IMR-90 (cell line): ENCODE results near the gene SCGB1A1. TPM values are rescaled to one million over a fixed set of nuclear protein-coding genes. Genes with fewer than 3 reads are reported as not detected.

Experiments used
- ATAC-seq: fragments of 200-7000 bp; cut with Tn5 transposase; 2 replicates; pipeline ENCODE4 v1.9.1; 2020; ENCODE audit warnings: low read depth, mild to moderate bottlenecking, moderate library complexity
- BruUV-seq: library from RNA; stranded (reverse); fragments of 400-500 nt; replicated peaks from 2 replicates; lab custom pipeline; 2021; lab: Mats Ljungman, UMichigan
- CTCF ChIA-PET: fragments of 300-600 bp; formaldehyde crosslinking; extraction: SDS; loops from one replicate; lab custom pipeline; 2021; ENCODE audit warnings: antibody characterized with exemption; lab: Yijun Ruan, JAX
- POLR2A ChIA-PET: fragments of 300-600 bp; sonication (Branson Sonifier 250); formaldehyde crosslinking; loops from one replicate; lab custom pipeline; 2022; ENCODE audit warnings: antibody characterized with exemption; ENCODE audit not compliant: unreplicated experiment; lab: Charles Lee
- DNase-seq: peaks from one replicate; pipeline ENCODE4 v3.0.0; 2013
- H2AFZ ChIP-seq: replicated peaks from 2 replicates; pipeline ENCODE3; 2013; ENCODE audit warnings: low read length, mild to moderate bottlenecking; ENCODE audit not compliant: poor library complexity
- H2AK5ac ChIP-seq: 2 replicates; pipeline ENCODE4 v1.6.1; 2013; ENCODE audit warnings: low read depth, low read length, inconsistent platforms
- H2AK9ac ChIP-seq: replicated peaks from 2 replicates; pipeline ENCODE3; 2013; ENCODE audit warnings: mild to moderate bottlenecking, low read depth, low read length, moderate library complexity; ENCODE audit not compliant: poor library complexity
- H2BK120ac ChIP-seq: 2 replicates; pipeline ENCODE4 v1.6.1; 2013; ENCODE audit warnings: low read depth, low read length, inconsistent platforms
- H2BK15ac ChIP-seq: 3 replicates; pipeline ENCODE4 v1.6.1; 2013; ENCODE audit warnings: low read depth, low read length, inconsistent platforms
- H2BK20ac ChIP-seq: 2 replicates; pipeline ENCODE4 v1.6.1; 2013; ENCODE audit warnings: low read depth, mild to moderate bottlenecking, inconsistent platforms, low read length, moderate library complexity
- H2BK5ac ChIP-seq: 2 replicates; pipeline ENCODE4 v1.6.1; 2013; ENCODE audit warnings: mild to moderate bottlenecking, low read depth, low read length, inconsistent platforms; ENCODE audit not compliant: poor library complexity, severe bottlenecking
- H3K14ac ChIP-seq: replicated peaks from 2 replicates; pipeline ENCODE4 v1.6.1; 2013; ENCODE audit warnings: low read depth, low read length, inconsistent platforms
- H3K18ac ChIP-seq: 2 replicates; pipeline ENCODE4 v1.6.1; 2013; ENCODE audit warnings: low read depth, low read length, control low read depth
- H3K23ac ChIP-seq: 2 replicates; pipeline ENCODE4 v1.6.1; 2013; ENCODE audit warnings: low read depth, low read length, inconsistent platforms
- H3K27ac ChIP-seq: 2 replicates; pipeline ENCODE4 v1.5.1; 2013; ENCODE audit warnings: mild to moderate bottlenecking, control low read depth, low read length; ENCODE audit not compliant: insufficient read depth
- H3K27me3 ChIP-seq: 2 replicates; pipeline ENCODE4 v1.6.1; 2013; ENCODE audit warnings: low read length; ENCODE audit not compliant: control insufficient read depth, insufficient read depth
- H3K36me3 ChIP-seq: 2 replicates; pipeline ENCODE4 v1.6.1; 2013; ENCODE audit warnings: low read length, mixed read lengths; ENCODE audit not compliant: control insufficient read depth, insufficient read depth
- H3K4ac ChIP-seq: 2 replicates; pipeline ENCODE4 v1.6.1; 2013; ENCODE audit warnings: low read depth, low read length, inconsistent platforms
- H3K4me1 ChIP-seq: 2 replicates; pipeline ENCODE4 v1.6.1; 2013; ENCODE audit warnings: low read length, mixed read lengths; ENCODE audit not compliant: control insufficient read depth, insufficient read depth
- H3K4me2 ChIP-seq: 2 replicates; pipeline ENCODE4 v1.6.1; 2013; ENCODE audit warnings: low read depth, mild to moderate bottlenecking, control low read depth, low read length, moderate library complexity
- H3K4me3 ChIP-seq: 2 replicates; pipeline ENCODE4 v1.5.1; 2013; ENCODE audit warnings: low read depth, mild to moderate bottlenecking, control low read depth, low read length, moderate library complexity; ENCODE audit not compliant: insufficient read depth
- H3K56ac ChIP-seq: 2 replicates; pipeline ENCODE4 v1.6.1; 2013; ENCODE audit warnings: low read length, inconsistent platforms; ENCODE audit not compliant: insufficient read depth; ENCODE audit errors: extremely low read depth
- H3K79me1 ChIP-seq, 2 experiments: 2 replicates each; pipeline ENCODE4 v1.6.1; 2013; ENCODE audit warnings: low read length in 2 of 2, inconsistent platforms in 1 of 2, low read depth in 1 of 2
- H3K9ac ChIP-seq: 2 replicates; pipeline ENCODE4 v1.6.1; 2013; ENCODE audit warnings: low read depth, low read length, control low read depth
- H3K9me1 ChIP-seq: 2 replicates; pipeline ENCODE4 v1.6.1; 2013; ENCODE audit warnings: low read length, inconsistent platforms; ENCODE audit not compliant: insufficient read depth
- H3K9me3 ChIP-seq: 2 replicates; pipeline ENCODE4 v1.6.1; 2013; ENCODE audit warnings: low read length; ENCODE audit not compliant: control insufficient read depth, insufficient read depth
- H4K20me1 ChIP-seq: 2 replicates; pipeline ENCODE4 v1.6.1; 2013; ENCODE audit warnings: low read length, inconsistent platforms; ENCODE audit not compliant: insufficient read depth
- H4K5ac ChIP-seq: 2 replicates; pipeline ENCODE4 v1.6.1; 2013; ENCODE audit warnings: mild to moderate bottlenecking, low read depth, low read length, control low read depth
- H4K8ac ChIP-seq, 2 experiments: 2 replicates each; pipeline ENCODE4 v1.6.1; 2013; ENCODE audit warnings: low read depth in 2 of 2, low read length in 2 of 2, control low read depth in 1 of 2, inconsistent platforms in 1 of 2
- H4K91ac ChIP-seq: 2 replicates; pipeline ENCODE4 v1.6.1; 2013; ENCODE audit warnings: low read depth, low read length, inconsistent platforms; ENCODE audit not compliant: insufficient read depth
- CEBPB ChIP-seq: IDR thresholded peaks from 2 replicates; pipeline ENCODE4 v1.6.1; 2012; ENCODE audit warnings: low read depth, low read length, improper control_type of control experiment
- CHD1 ChIP-seq: IDR thresholded peaks from 2 replicates; pipeline ENCODE4 v1.6.1; 2012; ENCODE audit warnings: low read depth, low read length, improper control_type of control experiment
- FOS ChIP-seq: fragments of 150-350 bp; IDR thresholded peaks from 2 replicates; pipeline ENCODE4 v1.6.1; 2016; ENCODE audit warnings: low read depth, low read length
- MAZ ChIP-seq: IDR thresholded peaks from 2 replicates; pipeline ENCODE4 v1.6.1; 2012; ENCODE audit warnings: low read depth, mild to moderate bottlenecking, low read length, improper control_type of control experiment, moderate library complexity, borderline replicate concordance
- MXI1 ChIP-seq: IDR thresholded peaks from 2 replicates; pipeline ENCODE4 v1.6.1; 2012; ENCODE audit warnings: low read depth, mild to moderate bottlenecking, low read length, moderate library complexity, borderline replicate concordance
- NFE2L2 ChIP-seq: fragments of 150-350 bp; IDR thresholded peaks from 2 replicates; pipeline ENCODE4 v1.6.1; 2016; ENCODE audit warnings: low read depth, mild to moderate bottlenecking, low read length
- RFX5 ChIP-seq: IDR thresholded peaks from 2 replicates; pipeline ENCODE4 v1.8.0; 2012; ENCODE audit warnings: low read depth, mild to moderate bottlenecking, low read length, moderate library complexity
- SMC3 ChIP-seq: fragments of 150-350 bp; IDR thresholded peaks from 2 replicates; pipeline ENCODE4 v1.6.1; 2016; ENCODE audit warnings: low read depth, mild to moderate bottlenecking, antibody characterized with exemption, low read length, moderate library complexity
- WGBS, 2 experiments: methylation state at CpG; one replicate each; pipeline versions ENCODE4 v1.1.5 to v1.1.7; 2013; ENCODE audit warnings: missing lambda C conversion rate in 2 of 2; ENCODE audit not compliant: insufficient read length in 1 of 2; ENCODE audit errors: extremely low coverage in 2 of 2; 5-methylcytosine and 5-hydroxymethylcytosine counted together
- dilution Hi-C: fragments of 300-500 bp; cut with HindIII; formaldehyde crosslinking; loops from one replicate; pipeline ENCODE4 v1.14.3; 2018; ENCODE audit warnings: low sequenced_read_pairs; ENCODE audit not compliant: unreplicated experiment
- in situ Hi-C: fragments of 300-500 bp; cut with MboI; formaldehyde crosslinking; loops from 3 replicates; pipeline ENCODE4 v1.14.3; 2019; ENCODE audit warnings: low sequenced_read_pairs, inconsistent platforms, mixed read lengths
- intact Hi-C: fragments of 100-400 bp; cut with micrococcal nuclease; formaldehyde crosslinking; loops from 2 replicates; pipeline ENCODE4 v1.10.0; 2022
- polyA plus RNA-seq, 3 experiments: library from polyadenylated mRNA; depleted of rRNA; stranded (reverse); fragments of >200 nt; gene quantifications; 2 replicates each; pipeline ENCODE4 v1.2.3, GENCODE V29; 2012; ENCODE audit warnings: low replicate concordance in 1 of 3
- total RNA-seq: library from RNA; depleted of rRNA; stranded (reverse); fragments of >200 nt; gene quantifications from 2 replicates; pipeline ENCODE4 v1.2.3, GENCODE V29; 2012

The SCGB1A1 gene
- total and polyA plus RNA-seq, 2 of the 4 experiments (the other 2 are of a cell fraction) = not detected

DNA sequence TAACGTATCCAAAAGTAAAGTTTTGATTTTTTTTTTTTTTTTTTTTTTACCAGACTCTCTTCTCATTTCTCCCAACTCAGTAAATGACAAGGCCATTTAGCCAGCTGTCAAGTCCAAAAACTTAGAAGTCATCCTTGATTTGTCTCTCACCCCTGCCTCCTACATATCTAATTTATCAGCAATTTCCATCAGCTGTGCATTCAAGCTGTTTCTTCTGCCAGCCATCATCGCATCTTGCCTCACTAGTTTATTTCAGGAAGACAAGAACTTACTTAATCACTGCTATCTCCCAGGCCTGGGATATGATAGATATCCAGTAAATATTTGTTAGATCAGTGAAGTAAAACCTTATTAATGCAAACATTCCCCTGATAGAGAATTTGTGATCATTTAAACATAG is 47.6 kb downstream of the SCGB1A1 start:
- Histone ChIP-seq H3K79me1 (no peaks in the 10 kb centered on the region), H2BK120ac (no peak overlapping the region), H2BK20ac (no peak overlapping the region), H2AK9ac (no peak overlapping the region), H3K14ac (no peak overlapping the region), H4K20me1 (no peaks in the 10 kb centered on the region), H3K4ac (no peak overlapping the region), H3K4me2 (no peak overlapping the region), H3K27ac (no peak overlapping the region), H2AFZ (no peak overlapping the region), H2AK5ac (no peak overlapping the region), H3K9me3 (no peaks in the 10 kb centered on the region), H3K9ac (no peak overlapping the region), H3K36me3 (no peaks in the 10 kb centered on the region), H3K9me1 (peaks cover 3% of the 10 kb centered on the region; the same call in 1 of the 2 replicates), H3K4me3 (no peak overlapping the region), H3K56ac (no peak overlapping the region), H2BK5ac (peak overlapping the region; percentile 11), H3K18ac (no peak overlapping the region), H3K4me1 (peaks cover 5% of the 10 kb centered on the region; the same call in 1 of the 2 replicates), H4K8ac (no peak overlapping the region), H2BK15ac (no peak overlapping the region), H3K23ac (no peak overlapping the region), H4K91ac (no peak overlapping the region), H3K27me3 (no peaks in the 10 kb centered on the region), H4K5ac (no peak overlapping the region)
- in situ Hi-C loops (no loop called here), dilution Hi-C loops (no loop called here), intact Hi-C loops (no loop called here)
- POLR2A ChIA-PET = no interaction called here
- CTCF ChIA-PET = interaction anchor here (0.7 kb wide), 1 partner anchor 192 kb away, joined by 5 read pairs; no protein-coding TSS in a partner anchor
- ATAC-seq = peak; percentile 60
- DNase-seq = no peak
- TF ChIP-seq NFE2L2 (no peak), MAZ (no peak), FOS (no peak), CHD1 (no peak), CEBPB (no peak), SMC3 (no peak), RFX5 (no peak), MXI1 (no peak)
- no TSS peak for BruUV-seq
- no CpG with 5 or more reads among the region's 2 CpGs for WGBS, 2 experiments
